Neural progenitor cell (in vitro differentiated cells): Measurements from ENCODE around the gene TPI1.

Experiments
- CTCF ChIP-seq: fragments of 200-600 bp; sonication (generic); IDR thresholded peaks from 2 replicates; pipeline ENCODE4 v1.5.1; 2017; ENCODE audit warnings: antibody characterized with exemption, mild to moderate bottlenecking
- EZH2 ChIP-seq: fragments of 200-600 bp; sonication (generic); IDR thresholded peaks from 2 replicates; pipeline ENCODE4 v1.6.1; 2017; ENCODE audit warnings: antibody characterized with exemption, mild to moderate bottlenecking, moderate library complexity

- TF ChIP-seq CTCF (no peak), EZH2 (no peak)
Measured at GRCh38 chr12:6894321-6894720, 27.0 kb downstream of the TPI1 start.
